Fibroblast of skin of back (primary cell): Measurements from ENCODE around the gene SPATA6L.
A peak's percentile ranks its signal among the peaks of the same experiment; 100 is the strongest.
"Not testable (repeated sequence)": the region's sequence is repeated elsewhere in the genome, so short reads cannot be mapped to it uniquely, and the experiment has no call there.

ENCODE experiments used
- DNase-seq: peaks from one replicate; pipeline ENCODE4 v3.0.0-alpha.2; 2013

Gene SPATA6L

DNA sequence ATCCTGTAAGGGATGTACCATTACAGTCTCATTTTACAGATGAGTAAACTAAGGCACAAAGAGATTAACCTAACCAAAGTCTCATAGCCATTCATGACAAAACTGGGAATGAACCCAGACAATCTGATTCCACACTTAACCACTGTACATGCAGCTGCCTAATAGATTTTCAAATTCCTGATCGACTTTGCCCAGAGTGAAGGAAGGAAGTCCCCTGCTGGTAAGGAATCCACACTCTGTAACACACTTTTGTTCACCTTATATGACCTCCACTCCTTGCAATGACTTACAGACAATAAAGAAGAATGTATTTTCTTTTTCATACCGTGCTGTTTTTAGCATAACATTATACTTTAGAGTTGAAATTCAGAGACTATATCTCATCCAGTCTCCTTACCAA is 35.4 kb downstream of the SPATA6L start:
- peak; percentile 48 for DNase-seq

DNA sequence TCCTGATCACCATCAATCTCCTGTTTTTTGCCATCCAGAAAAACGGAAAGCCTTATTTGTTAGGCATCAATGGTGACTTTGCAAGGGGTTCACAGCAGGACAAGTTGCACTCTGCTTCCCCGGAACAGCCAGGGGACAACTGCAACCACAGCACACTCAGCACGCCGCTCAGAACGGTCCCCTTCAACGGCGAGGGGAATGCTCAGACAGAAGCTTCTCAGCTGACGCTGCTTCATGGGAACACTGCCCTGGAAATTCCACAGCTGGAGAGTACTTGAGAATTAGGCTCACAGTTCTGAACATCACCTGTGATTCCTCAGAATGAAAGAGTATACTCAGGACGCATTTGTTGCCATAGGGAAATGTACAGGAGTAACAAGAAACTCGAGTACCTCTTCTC is 44.3 kb downstream of the SPATA6L start:
- peak; percentile 1 for DNase-seq

DNA sequence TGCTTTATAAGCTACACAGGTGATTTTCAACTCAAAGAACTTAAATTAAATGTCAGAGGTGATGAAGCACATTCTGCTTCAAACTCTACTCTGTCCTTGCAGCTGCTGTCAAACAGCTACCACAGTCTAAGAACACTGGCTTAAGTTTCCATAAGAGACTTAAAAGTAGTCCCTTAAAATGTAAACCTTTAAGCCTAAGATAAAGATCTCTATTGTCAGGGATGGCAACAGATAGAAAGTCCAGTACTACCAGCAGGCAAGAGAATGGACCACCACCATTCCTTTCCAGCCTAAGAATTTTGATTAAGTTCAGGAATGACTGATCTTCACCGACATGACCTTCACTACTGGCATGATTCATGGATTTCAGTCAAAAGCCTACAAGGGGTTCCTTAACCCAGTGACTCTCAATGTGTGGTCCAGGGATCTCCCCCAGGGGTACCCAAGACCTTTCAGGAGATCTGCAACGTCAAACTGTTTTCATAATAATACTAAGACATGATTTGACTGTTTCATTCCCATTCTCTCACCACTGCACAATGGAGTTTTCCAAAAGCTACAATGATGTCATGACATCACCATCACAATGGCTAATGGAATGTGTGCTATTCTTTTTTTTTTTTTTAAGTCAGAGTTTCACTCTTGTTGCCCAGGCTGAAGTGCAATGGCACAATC is 45.3 kb downstream of the SPATA6L start:
- DNase-seq = peak; percentile 76

- no peak for DNase-seq
Observed at GRCh38 chr9:4620057-4620765, 46.1 kb downstream of the SPATA6L start.

DNA sequence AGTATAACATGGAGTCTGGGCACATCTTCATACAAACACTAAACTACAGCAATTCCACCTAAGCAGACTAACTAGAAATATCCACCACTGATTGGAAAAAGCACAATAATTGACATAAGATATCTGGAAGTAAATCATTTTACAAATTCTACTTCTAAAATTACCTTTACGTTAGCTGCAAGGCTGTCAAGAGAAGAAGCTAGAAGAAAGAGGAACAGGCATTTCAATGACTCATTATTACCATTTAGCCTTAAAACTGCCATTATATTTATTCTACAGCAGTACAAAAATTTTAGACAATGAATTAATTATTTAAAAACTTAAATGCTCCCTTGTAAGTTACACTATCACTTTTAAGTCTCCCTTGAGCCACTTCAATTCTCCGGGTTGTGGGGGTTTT is 47.6 kb downstream of the SPATA6L start:
- DNase-seq = no peak

- DNase-seq = no peak
Observed at GRCh38 chr9:4617752-4618151, 48.5 kb downstream of the SPATA6L start.

DNA sequence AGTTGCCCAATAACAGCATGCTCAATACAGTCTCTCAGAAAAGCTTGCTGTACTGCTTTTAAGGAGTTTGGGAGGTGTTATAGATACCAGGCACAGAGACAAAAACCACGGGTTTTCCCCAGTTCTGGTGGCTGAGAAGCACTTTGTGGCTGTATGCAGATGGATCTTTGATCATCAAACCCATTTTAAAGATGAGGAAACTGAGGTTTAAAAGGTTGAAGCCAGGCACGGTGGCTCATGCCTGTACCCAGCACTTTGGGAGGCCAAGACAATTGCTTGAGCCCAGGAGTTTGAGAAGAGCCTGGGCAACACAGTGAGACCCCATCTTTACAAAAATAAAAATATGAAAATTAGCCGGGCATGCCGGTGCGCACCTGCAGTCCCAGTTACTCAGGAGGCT is 50.5 kb downstream of the SPATA6L start:
- no peak for DNase-seq

- peak; percentile 5 for DNase-seq
Observed at GRCh38 chr9:4615251-4615650, 51.0 kb downstream of the SPATA6L start.

DNA sequence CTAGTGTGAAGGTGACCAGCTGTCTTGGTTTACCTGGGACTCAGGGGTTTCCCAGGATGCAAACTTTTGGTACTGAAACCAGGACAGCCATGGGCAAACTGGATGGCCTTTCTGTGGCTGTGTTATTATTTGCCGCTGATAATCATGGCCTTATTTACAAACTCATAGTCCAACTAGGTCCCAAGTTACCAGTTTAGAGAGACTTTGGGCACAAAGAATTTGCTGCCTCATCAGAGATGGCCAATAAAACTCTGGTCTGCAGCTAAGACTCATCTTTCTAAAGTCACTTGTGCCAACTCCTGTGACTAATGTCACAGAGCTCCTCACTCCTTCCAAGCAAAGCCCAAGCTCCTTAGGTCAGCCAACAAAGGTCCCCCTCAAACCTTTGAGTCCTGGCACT is 51.7 kb downstream of the SPATA6L start:
- DNase-seq = no peak

DNA sequence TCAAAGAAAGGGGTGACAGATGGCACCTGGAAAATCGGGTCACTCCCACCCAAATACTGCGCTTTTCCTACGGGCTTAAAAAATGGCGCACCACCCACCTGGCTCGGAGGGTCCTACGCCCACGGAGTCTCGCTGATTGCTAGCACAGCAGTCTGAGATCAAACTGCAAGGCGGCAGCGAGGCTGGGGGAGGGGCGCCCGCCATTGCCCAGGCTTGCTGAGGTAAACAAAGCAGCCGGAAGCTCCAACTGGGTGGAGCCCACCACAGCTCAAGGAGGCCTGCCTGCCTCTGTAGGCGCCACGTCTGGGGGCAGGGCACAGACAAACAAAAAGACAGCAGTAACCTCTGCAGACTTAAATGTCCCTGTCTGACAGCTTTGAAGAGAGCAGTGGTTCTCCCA is 60.2 kb downstream of the SPATA6L start:
- DNase-seq = not testable (repeated sequence)

DNA sequence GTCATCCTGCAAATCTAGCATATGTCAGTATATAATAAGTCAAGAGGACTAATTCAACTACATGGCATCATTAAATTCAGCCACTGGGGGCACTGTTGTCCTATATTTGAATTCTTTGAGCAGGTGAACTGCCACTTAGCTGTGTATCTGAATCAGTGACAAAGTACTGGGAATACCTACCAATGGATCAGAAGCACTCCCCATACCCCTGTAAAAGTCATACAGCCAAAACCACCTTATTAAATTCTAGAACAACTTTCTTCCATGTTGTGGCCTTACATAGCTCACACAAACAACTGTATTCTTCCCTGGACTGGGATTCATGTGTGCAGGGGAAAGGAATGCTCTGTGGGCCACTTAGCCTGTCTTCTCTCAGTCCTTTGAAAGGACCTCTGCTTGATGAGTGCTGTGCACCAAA is 61.6 kb downstream of the SPATA6L start:
- peak; percentile 67 for DNase-seq

DNA sequence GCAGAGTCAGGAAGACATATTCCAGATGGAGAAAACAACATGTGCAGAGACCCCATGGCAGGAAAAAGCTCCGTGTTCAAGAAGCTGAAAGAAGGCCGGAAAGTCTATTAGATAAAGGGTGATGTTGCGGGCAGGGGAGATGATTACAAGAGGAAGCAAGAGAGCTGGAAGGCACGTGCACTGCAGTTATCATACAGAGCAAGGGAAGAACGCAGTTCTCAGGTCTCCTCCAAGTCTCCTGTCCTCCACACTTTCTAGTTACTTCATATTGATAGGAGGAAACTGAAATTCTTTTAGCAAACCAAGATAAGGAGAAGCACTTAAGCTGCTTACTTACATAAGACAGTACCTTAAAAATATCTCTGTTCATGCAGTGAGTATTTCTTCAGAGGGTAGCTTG is 62.5 kb downstream of the SPATA6L start:
- no peak for DNase-seq

- no peak for DNase-seq
Observed at GRCh38 chr9:4600368-4600767, 65.9 kb downstream of the SPATA6L start.

DNA sequence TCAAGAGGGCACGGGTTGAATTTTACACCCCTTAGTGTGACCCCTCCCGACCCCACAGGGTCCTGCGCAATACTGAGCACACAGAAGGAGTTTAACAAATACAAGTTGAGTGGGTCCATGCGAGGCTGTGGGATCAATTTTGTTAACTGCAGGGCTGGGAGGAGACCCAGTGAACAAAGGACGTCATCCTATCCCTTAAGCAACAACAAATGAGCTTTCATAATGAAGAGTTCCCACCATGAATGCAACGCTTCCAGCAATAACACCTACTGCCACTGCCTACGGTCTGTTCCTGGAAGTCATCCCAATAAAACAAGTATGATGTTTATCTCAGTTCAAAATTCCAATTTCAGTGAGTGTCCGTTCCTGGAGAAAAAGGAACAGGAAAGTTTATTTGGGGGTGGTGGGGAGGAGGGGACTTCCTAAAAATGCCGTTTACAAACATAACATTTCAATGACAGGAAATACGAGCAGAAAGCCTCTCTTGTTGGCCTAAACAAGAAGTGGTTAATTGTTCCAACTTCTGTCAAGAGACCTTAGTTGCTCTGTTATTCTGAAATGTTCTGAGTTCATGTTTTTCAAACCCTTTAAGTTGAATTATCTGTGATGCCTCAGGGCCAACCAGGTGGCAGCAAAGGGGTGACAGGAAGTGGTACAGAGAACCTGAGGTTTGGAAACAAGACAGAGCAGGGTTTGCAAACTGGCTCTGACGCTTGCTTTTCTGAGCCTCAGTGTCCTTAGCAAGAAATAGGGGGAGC is 69.9 kb downstream of the SPATA6L start:
- DNase-seq = no peak

GRCh38 chr9:4594994-4595393 is 71.3 kb downstream of the SPATA6L start:
- no peak for DNase-seq

- no peak for DNase-seq
Observed at GRCh38 chr9:4594545-4594944, 71.7 kb downstream of the SPATA6L start.

DNA sequence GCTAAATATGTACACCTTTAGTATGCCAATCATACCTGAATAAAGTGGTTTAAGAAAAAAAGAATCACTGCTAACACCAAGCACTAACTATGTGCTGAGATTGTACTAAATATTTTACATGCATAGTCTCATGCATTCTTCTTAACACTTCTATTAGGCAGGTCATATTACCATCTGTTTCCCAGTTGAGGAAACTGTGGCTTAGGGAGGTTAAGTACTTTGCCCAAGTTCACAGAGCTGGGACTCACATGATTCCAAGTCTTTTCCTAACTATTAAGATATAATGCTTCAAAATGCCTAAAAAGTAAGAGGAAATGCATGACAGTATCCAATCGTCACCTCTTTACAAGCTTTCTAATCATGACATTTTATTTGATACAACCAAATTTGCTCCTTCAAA is 73.4 kb downstream of the SPATA6L start:
- no peak for DNase-seq

- no peak for DNase-seq
Observed at GRCh38 chr9:4592295-4592694, 74.0 kb downstream of the SPATA6L start.

DNA sequence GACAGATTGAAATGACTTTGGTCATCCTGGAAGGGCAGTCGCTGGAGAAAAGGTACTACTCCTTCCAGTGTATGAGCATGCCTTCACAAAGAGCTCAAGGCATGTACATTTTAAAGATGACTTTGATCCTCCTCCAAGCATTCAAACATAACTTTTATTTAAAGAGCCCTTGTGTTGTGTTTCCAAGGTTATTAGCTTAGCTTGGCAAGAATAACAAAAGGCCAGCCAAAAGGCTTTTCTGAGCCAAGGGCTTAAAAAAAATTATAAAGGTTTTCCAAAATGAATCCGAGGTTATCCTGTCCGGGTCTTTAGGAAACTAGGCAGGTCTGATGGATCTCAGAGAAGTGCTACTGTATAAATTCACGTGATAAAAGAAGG is 75.2 kb downstream of the SPATA6L start:
- no peak for DNase-seq

- DNase-seq = peak; percentile 7
Observed at GRCh38 chr9:4590430-4591122, 75.7 kb downstream of the SPATA6L start.

GRCh38 chr9:4588721-4589120 is 77.6 kb downstream of the SPATA6L start:
- no peak for DNase-seq

DNA sequence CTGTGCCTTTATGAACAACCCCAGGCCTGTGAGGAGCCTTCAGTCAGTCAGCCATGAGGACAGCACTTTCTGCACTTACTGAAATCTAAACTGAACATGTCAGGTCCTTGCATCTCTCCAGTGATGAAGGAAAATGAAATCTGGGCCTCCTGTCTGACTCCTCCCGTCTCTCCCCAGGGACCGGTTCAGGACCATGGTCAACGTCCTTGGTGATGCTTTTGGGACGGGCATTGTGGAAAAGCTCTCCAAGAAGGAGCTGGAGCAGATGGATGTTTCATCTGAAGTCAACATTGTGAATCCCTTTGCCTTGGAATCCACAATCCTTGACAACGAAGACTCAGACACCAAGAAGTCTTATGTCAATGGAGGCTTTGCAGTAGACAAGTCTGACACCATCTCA is 81.1 kb downstream of the SPATA6L start:
- DNase-seq = peak; percentile 20

DNA sequence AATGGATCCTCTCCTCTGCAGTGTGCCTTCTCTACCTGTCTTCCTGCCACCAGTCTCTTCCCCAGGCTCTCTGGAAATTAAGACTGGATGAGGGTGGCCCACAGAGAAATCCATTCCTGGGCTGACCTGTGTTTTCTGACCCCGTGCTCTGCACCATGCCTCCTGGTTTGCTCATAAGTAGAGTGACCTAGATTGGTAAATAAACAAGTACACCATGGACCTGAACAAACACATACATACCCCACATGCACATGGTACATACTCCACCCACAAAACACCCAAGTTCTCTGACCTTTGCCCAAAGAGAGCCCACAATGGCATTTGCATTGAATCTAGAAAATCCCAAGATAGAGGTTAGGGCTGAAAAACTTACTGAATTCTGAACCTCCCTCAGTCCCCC is 81.6 kb downstream of the SPATA6L start:
- DNase-seq = no peak
